HFF-Myc (cell line): Measurements from ENCODE around the gene MON2.

Experiments
- DNase-seq: peaks from one replicate; pipeline ENCODE4 v3.0.0-alpha.2; 2011; ENCODE audit warnings: low read depth; ENCODE audit errors: extremely low read depth
- H3K4me3 ChIP-seq: replicated peaks from 2 replicates; pipeline ENCODE4 v1.5.1; 2011; ENCODE audit warnings: low read depth, mild to moderate bottlenecking, control low read depth, low read length
- TF ChIP-seq, protein P1 (sequence below): IDR thresholded peaks from 2 replicates; pipeline ENCODE4 v1.5.1; 2012; ENCODE audit warnings: mild to moderate bottlenecking, low read depth, low read length, control low read depth; ENCODE audit errors: missing control alignments

Gene MON2

DNA sequence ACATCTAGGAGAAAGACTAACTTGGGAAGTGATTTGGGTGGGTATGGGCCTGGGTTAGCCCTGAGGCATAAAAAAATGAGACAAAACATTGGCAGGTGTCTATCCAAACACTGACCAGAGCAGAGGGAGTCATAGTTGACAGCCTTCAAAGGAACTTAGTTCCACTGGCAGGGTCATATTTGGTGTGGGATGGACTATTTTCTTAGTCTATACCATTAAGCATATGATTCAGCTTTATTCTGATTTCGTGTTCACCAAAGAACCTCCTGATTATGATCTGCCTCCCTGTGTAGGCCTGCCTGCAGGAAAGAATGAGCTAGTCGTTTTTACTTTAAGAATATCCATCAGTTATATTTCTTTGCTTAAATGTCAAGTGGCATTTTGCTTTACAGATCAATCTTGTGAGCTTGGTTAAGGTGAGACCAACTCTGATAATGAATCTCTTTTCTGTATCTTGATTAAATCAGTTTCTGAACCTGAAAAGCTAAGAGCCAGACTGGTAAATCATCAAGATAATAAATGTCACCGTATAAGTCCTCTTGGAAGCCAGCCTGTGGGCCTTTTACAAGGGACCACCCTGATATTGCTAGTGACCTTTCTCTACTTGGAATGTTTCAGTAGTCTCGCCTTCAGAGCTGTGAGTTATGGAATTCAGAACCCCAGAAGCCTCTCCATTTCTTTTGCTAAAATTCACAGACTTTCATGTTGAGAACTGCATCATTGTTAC is 182.9 kb downstream of the MON2 start:
- TF ChIP-seq, protein P1, sequence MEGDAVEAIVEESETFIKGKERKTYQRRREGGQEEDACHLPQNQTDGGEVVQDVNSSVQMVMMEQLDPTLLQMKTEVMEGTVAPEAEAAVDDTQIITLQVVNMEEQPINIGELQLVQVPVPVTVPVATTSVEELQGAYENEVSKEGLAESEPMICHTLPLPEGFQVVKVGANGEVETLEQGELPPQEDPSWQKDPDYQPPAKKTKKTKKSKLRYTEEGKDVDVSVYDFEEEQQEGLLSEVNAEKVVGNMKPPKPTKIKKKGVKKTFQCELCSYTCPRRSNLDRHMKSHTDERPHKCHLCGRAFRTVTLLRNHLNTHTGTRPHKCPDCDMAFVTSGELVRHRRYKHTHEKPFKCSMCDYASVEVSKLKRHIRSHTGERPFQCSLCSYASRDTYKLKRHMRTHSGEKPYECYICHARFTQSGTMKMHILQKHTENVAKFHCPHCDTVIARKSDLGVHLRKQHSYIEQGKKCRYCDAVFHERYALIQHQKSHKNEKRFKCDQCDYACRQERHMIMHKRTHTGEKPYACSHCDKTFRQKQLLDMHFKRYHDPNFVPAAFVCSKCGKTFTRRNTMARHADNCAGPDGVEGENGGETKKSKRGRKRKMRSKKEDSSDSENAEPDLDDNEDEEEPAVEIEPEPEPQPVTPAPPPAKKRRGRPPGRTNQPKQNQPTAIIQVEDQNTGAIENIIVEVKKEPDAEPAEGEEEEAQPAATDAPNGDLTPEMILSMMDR = no peak
- H3K4me3 ChIP-seq = no peak overlapping the region
- no peak for DNase-seq
